ENCODE measurements around the gene PMEPA1. TPM values are rescaled to one million over a fixed set of nuclear protein-coding genes. Genes with fewer than 3 reads are reported as not detected.

The PMEPA1 gene
- total and polyA plus RNA-seq, 2 donors (not counting 3 experiments of a cell fraction or from before 2014, with no cell fraction given): 31.6 to 33.2 TPM

- FAIRE-seq: no peak
- TF ChIP-seq MAX (IDR thresholded peaks at IDR 0.05; ENCODE audit: insufficient read depth, insufficient read length): no peak
- peak in 1 of 2 donors; percentile 16 for TF ChIP-seq CTCF (IDR thresholded peaks at IDR 0.05; ENCODE audit: extremely low read depth in 1 of 2, insufficient read depth in 1 of 2, low read depth in 1 of 2, low read length in 2 of 2)
- H3K79me2 ChIP-seq (ENCODE audit: control insufficient read depth, insufficient read depth, low read length): no peaks in the 10 kb centered on the region
- H3K9me1 ChIP-seq (replicated peaks; ENCODE audit: control insufficient read depth, extremely low read depth, insufficient read depth, low read length): no peaks in the 10 kb centered on the region
- dilution Hi-C loops (cut with MboI; ENCODE audit: extremely low pct_ligation_motif_present, low sequenced_read_pairs): no loop called here
- CTCF ChIA-PET: interaction anchor here (0.6 to 0.7 kb wide), 2 partner anchors 542 to 570 kb away, joined by 3 to 5 read pairs; no protein-coding TSS in a partner anchor
- POLR2A ChIA-PET: no interaction called here
- no peaks in the 10 kb centered on the region for H3K9me3 ChIP-seq (replicated peaks; ENCODE audit: control insufficient read depth, insufficient read depth, low read length)
- no peaks in the 10 kb centered on the region for H3K4me1 ChIP-seq (ENCODE audit: control insufficient read depth, extremely low read depth, insufficient read depth, low read length)
- no TSS peak for BruUV-seq (replicated peaks)
- H3K9ac ChIP-seq (replicated peaks; ENCODE audit: extremely low read depth, insufficient read depth, low read length): no peak overlapping the region
- DNase-seq (ENCODE audit: low read depth, low spot score): no peak
- H2AFZ ChIP-seq (ENCODE audit: low read depth, low read length): no peak overlapping the region
- H3K4me3 ChIP-seq (replicated peaks in 1 of 3; ENCODE audit: insufficient read depth in 1 of 3, low read depth in 1 of 3, low read length in 3 of 3): no peak overlapping the region
- H3K27me3 ChIP-seq (ENCODE audit: control insufficient read depth in 2 of 2, insufficient read depth in 2 of 2, low read length in 2 of 2): no peaks in the 10 kb centered on the region
- intact Hi-C loops (cut with micrococcal nuclease): no loop called here
- no peaks in the 10 kb centered on the region for H3K36me3 ChIP-seq (ENCODE audit: control insufficient read depth in 2 of 2, extremely low read depth in 1 of 2, insufficient read depth in 2 of 2, low read length in 2 of 2)
- no peak overlapping the region for H3K4me2 ChIP-seq (ENCODE audit: insufficient read depth, low read length)
- H3K27ac ChIP-seq (ENCODE audit: insufficient read depth, low read depth, low read length): no peak overlapping the region
- H4K20me1 ChIP-seq (replicated peaks; ENCODE audit: control insufficient read depth, extremely low read depth, insufficient read depth, low read length): no peaks in the 10 kb centered on the region
Measured at GRCh38 chr20:57609842-57610167, 100.0 kb downstream of the PMEPA1 start.

GRCh38 chr20:57609086-57609841 is 100.6 kb downstream of the PMEPA1 start:
- no TSS peak for BruUV-seq (replicated peaks)
- intact Hi-C loops (cut with micrococcal nuclease) (no loop called here), dilution Hi-C loops (cut with MboI; ENCODE audit: extremely low pct_ligation_motif_present, low sequenced_read_pairs) (no loop called here)
- Histone ChIP-seq H3K36me3 (ENCODE audit: control insufficient read depth in 2 of 2, extremely low read depth in 1 of 2, insufficient read depth in 2 of 2, low read length in 2 of 2) (no peaks in the 10 kb centered on the region), H3K9ac (replicated peaks; ENCODE audit: extremely low read depth, insufficient read depth, low read length) (no peak overlapping the region), H3K27ac (ENCODE audit: insufficient read depth, low read depth, low read length) (no peak overlapping the region), H3K4me3 (replicated peaks in 1 of 3; ENCODE audit: insufficient read depth in 1 of 3, low read depth in 1 of 3, low read length in 3 of 3) (no peak overlapping the region), H3K9me3 (replicated peaks; ENCODE audit: control insufficient read depth, insufficient read depth, low read length) (no peaks in the 10 kb centered on the region), H4K20me1 (replicated peaks; ENCODE audit: control insufficient read depth, extremely low read depth, insufficient read depth, low read length) (no peaks in the 10 kb centered on the region), H2AFZ (ENCODE audit: low read depth, low read length) (no peak overlapping the region), H3K27me3 (ENCODE audit: control insufficient read depth in 2 of 2, insufficient read depth in 2 of 2, low read length in 2 of 2) (no peaks in the 10 kb centered on the region), H3K9me1 (replicated peaks; ENCODE audit: control insufficient read depth, extremely low read depth, insufficient read depth, low read length) (no peaks in the 10 kb centered on the region), H3K79me2 (ENCODE audit: control insufficient read depth, insufficient read depth, low read length) (no peaks in the 10 kb centered on the region), H3K4me2 (ENCODE audit: insufficient read depth, low read length) (no peak overlapping the region), H3K4me1 (ENCODE audit: control insufficient read depth, extremely low read depth, insufficient read depth, low read length) (no peaks in the 10 kb centered on the region)
- DNase-seq (ENCODE audit: low read depth, low spot score) (no peak), FAIRE-seq (no peak)
- ChIA-PET CTCF (interaction anchor here (0.6 to 0.7 kb wide), 2 partner anchors 543 to 571 kb away, joined by 3 to 5 read pairs; no protein-coding TSS in a partner anchor), POLR2A (no interaction called here)
- TF ChIP-seq POLR2AphosphoS5 (IDR thresholded peaks at IDR 0.05; ENCODE audit: insufficient read depth, low read depth, low read length): no peak
- TF ChIP-seq EZH2 (IDR thresholded peaks at IDR 0.05; ENCODE audit: borderline replicate concordance, low read depth, low read length, severe bottlenecking): no peak
- no peak for TF ChIP-seq FOS (IDR thresholded peaks at IDR 0.05; ENCODE audit: borderline replicate concordance, insufficient read depth, low read length)
- no peak for TF ChIP-seq GATA2 (IDR thresholded peaks at IDR 0.05; ENCODE audit: insufficient read depth, insufficient read length, low read depth, low read length)
- TF ChIP-seq MAX (IDR thresholded peaks at IDR 0.05; ENCODE audit: insufficient read depth, insufficient read length): no peak
- TF ChIP-seq CTCF (IDR thresholded peaks at IDR 0.05; ENCODE audit: extremely low read depth in 1 of 2, insufficient read depth in 1 of 2, low read depth in 1 of 2, low read length in 2 of 2): no peak
- no peak for TF ChIP-seq MYC (IDR thresholded peaks at IDR 0.05; ENCODE audit: low read depth, low read length)
- TF ChIP-seq JUN (IDR thresholded peaks at IDR 0.05; ENCODE audit: borderline replicate concordance, insufficient read depth, insufficient read length, low read depth): no peak
- no peak for TF ChIP-seq POLR2A (IDR thresholded peaks at IDR 0.05; ENCODE audit: low read depth, low read length)

Measured in endothelial cell of umbilical vein (primary cell).